Transverse colon (tissue), 4 donors: ENCODE results near the gene FBLN2.

Source experiments
- CTCF ChIP-seq, 5 experiments: fragments of 200-600 bp in 3 of 5; fragments of 450-650 bp in 2 of 5; sonication (generic) in 3 of 5; IDR thresholded peaks; 1 replicate in 2 of 5; 2 replicates in 3 of 5; pipeline ENCODE4 v1.5.1; 2016 to 2017; ENCODE audit warnings: antibody characterized with exemption in 5 of 5, inconsistent platforms in 3 of 5, mild to moderate bottlenecking in 2 of 5, moderate library complexity in 1 of 5
- EP300 ChIP-seq: sonication (generic); formaldehyde crosslinking; IDR thresholded peaks from one replicate; pipeline ENCODE4 v1.6.1; 2017; ENCODE audit warnings: antibody characterized with exemption, low read depth
- POLR2A ChIP-seq: fragments of 450-650 bp; IDR thresholded peaks from one replicate; pipeline ENCODE4 v1.6.1; 2016; ENCODE audit warnings: antibody characterized with exemption, mild to moderate bottlenecking, moderate library complexity
- POLR2AphosphoS5 ChIP-seq, 3 donors: sonication (generic); formaldehyde crosslinking; IDR thresholded peaks; one replicate each; pipeline ENCODE4 v1.6.1; 2016; ENCODE audit warnings: antibody characterized with exemption in 3 of 3

- no peak for TF ChIP-seq POLR2A
- TF ChIP-seq CTCF (IDR thresholded peaks at IDR 0.05) = no peak
- no peak for TF ChIP-seq EP300
- TF ChIP-seq POLR2AphosphoS5 (IDR thresholded peaks at IDR 0.05) = no peak
Measured at GRCh38 chr3:13504161-13504831, 44.6 kb upstream of the FBLN2 start.
